Esophagus squamous epithelium (tissue), 5 donors: ENCODE results near the gene RANBP2. TPM values are rescaled to one million over a fixed set of nuclear protein-coding genes. Genes with fewer than 3 reads are reported as not detected.

Source experiments
- DNase-seq: peaks from one replicate; lab custom pipeline; 2025; lab: John Stamatoyannopoulos, UW
- H3K27ac ChIP-seq, 4 donors: fragments of 200-600 bp; sonication (generic); one replicate each; pipeline ENCODE4 v1.5.1; 2016 to 2019; ENCODE audit warnings: mild to moderate bottlenecking in 1 of 4
- H3K27me3 ChIP-seq, 4 donors: fragments of 200-600 bp; sonication (generic); 1 replicate in 3 of 4; 2 replicates in 1 of 4; pipeline versions ENCODE4 v1.5.1 to v1.6.0; 2017 to 2021; ENCODE audit warnings: antibody characterized with exemption in 1 of 4
- H3K36me3 ChIP-seq, 3 donors: fragments of 200-600 bp; sonication (generic); one replicate each; pipeline ENCODE4 v1.5.1; 2016 to 2019
- H3K4me1 ChIP-seq, 3 donors: fragments of 200-600 bp; sonication (generic); one replicate each; pipeline ENCODE4 v1.5.1; 2017 to 2019
- H3K4me3 ChIP-seq, 4 donors: fragments of 200-600 bp; sonication (generic); 1 replicate in 3 of 4; 2 replicates in 1 of 4; pipeline ENCODE4 v1.5.1; 2016 to 2019; ENCODE audit warnings: mild to moderate bottlenecking in 2 of 4, moderate library complexity in 1 of 4
- H3K9me3 ChIP-seq, 3 donors: fragments of 200-600 bp; sonication (generic); one replicate each; pipeline ENCODE4 v1.5.1; 2016 to 2019
- POLR2A ChIP-seq, 4 donors: fragments of 450-650 bp; IDR thresholded peaks; one replicate each; pipeline ENCODE4 v1.6.1; 2017; ENCODE audit warnings: antibody characterized with exemption in 4 of 4, mild to moderate bottlenecking in 4 of 4, moderate library complexity in 3 of 4
- WGBS, 2 donors: methylation state at CpG; one replicate each; pipeline ENCODE4 v1.1.5; 2018; 5-methylcytosine and 5-hydroxymethylcytosine counted together
- intact Hi-C: fragments of 100-400 bp; cut with DNase I; formaldehyde crosslinking; loops from one replicate; pipeline ENCODE4 v1.15.0; 2022
- total RNA-seq, 4 donors: library from RNA; depleted of rRNA; stranded (reverse); fragments of >200 nt; gene quantifications; one replicate each; pipeline ENCODE4 v1.1.0, GENCODE V29; 2016
- TF ChIP-seq, protein P1 (sequence below), 6 experiments: fragments of 450-650 bp in 4 of 6; fragments of 200-600 bp in 2 of 6; sonication (generic) in 2 of 6; IDR thresholded peaks; one replicate each; pipeline ENCODE4 v1.5.1; 2016 to 2019; ENCODE audit warnings: antibody characterized with exemption in 6 of 6, mild to moderate bottlenecking in 4 of 6, moderate library complexity in 4 of 6
- donor health status: DM: yes; HTN: yes; CAD: no.

The RANBP2 gene
- total RNA-seq, 4 donors from 2014 or later = 36.8 to 69.6 (median 52.2) TPM

DNA sequence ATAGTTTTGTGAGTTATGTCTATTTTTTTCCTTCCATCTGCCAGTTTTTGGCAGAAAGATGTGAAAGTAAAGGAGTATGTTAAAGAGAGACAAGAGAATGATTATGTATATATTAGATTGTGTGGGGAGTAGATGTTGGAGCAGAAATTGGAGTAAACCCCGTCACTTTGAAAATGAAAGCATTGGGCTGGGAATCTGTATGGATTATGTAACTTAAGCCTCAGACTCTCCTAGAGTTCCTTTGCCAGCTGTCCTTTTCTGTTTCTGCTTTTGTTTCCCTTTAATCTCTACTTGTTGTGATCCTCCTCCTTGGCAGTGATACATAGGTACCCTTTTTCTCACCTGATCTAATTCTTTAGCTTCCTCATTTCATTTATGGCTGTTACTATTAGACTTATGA, 86.5 kb downstream of the RANBP2 start:
- no peak for TF ChIP-seq POLR2A (IDR thresholded peaks at IDR 0.05)
- TF ChIP-seq, protein P1, sequence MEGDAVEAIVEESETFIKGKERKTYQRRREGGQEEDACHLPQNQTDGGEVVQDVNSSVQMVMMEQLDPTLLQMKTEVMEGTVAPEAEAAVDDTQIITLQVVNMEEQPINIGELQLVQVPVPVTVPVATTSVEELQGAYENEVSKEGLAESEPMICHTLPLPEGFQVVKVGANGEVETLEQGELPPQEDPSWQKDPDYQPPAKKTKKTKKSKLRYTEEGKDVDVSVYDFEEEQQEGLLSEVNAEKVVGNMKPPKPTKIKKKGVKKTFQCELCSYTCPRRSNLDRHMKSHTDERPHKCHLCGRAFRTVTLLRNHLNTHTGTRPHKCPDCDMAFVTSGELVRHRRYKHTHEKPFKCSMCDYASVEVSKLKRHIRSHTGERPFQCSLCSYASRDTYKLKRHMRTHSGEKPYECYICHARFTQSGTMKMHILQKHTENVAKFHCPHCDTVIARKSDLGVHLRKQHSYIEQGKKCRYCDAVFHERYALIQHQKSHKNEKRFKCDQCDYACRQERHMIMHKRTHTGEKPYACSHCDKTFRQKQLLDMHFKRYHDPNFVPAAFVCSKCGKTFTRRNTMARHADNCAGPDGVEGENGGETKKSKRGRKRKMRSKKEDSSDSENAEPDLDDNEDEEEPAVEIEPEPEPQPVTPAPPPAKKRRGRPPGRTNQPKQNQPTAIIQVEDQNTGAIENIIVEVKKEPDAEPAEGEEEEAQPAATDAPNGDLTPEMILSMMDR (IDR thresholded peaks at IDR 0.05) = no peak
- Histone ChIP-seq H3K36me3 (peaks cover 0 to 27% (median 0%) of the 10 kb centered on the region in 3 donors), H3K4me3 (no peak overlapping the region), H3K4me1 (peaks cover 0 to 10% (median 0%) of the 10 kb centered on the region in 3 donors), H3K27me3 (no peaks in the 10 kb centered on the region), H3K27ac (peak overlapping the region in 1 of 4 donors; percentile 6), H3K9me3 (peaks cover 4 to 7% (median 7%) of the 10 kb centered on the region in 3 donors)
- intact Hi-C loops = no loop called here
- WGBS, 2 donors = 37 to 59% methylated on average over 1 of the region's 1 CpG
- no peak for DNase-seq

DNA sequence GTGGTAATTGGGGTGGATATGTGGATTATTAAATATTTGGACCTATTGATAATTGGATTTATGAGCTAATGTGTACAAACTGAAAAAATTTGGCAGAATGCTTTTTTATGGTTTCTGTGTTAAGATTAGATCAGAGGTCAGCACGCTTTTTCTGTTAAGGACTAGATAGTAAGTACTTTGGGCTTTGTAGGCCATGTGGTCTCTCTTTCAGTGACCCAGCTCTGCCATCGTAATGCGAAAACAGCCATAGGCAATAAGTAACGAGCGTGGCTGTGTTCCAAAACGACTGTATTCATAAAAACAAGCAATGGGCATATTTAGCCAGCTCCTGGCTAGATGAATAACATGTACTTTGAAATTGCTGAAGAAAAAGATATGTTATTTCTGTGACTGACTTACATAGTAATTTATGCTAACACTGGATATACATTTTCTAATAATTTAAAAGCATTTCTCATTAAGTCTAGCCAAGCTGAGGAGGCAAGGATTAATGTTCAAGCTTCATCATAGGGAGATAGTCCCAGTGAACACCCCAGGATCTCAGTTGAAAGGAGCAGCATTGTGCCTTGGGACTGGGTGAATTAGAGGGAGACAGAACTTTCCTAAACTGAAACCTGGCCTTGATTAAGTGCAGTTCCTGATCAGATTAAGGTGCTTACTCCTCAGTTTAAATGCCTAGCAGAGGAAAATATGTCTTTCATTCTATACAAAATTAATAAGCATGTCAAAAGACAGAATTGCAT, 87.3 kb downstream of the RANBP2 start:
- WGBS, 2 donors = 50 to 75% methylated on average over 6 of the region's 6 CpGs
- no peak for TF ChIP-seq POLR2A (IDR thresholded peaks at IDR 0.05)
- TF ChIP-seq, protein P1 (IDR thresholded peaks at IDR 0.05) = no peak
- peaks cover 4 to 7% (median 7%) of the 10 kb centered on the region in 3 donors for H3K9me3 ChIP-seq
- DNase-seq = no peak
- peaks cover 0 to 10% (median 0%) of the 10 kb centered on the region in 3 donors for H3K4me1 ChIP-seq
- H3K36me3 ChIP-seq = peaks cover 0 to 27% (median 0%) of the 10 kb centered on the region in 3 donors
- intact Hi-C loops = no loop called here
- no peak overlapping the region for H3K27ac ChIP-seq
- H3K27me3 ChIP-seq = no peaks in the 10 kb centered on the region
- H3K4me3 ChIP-seq = no peak overlapping the region

DNA sequence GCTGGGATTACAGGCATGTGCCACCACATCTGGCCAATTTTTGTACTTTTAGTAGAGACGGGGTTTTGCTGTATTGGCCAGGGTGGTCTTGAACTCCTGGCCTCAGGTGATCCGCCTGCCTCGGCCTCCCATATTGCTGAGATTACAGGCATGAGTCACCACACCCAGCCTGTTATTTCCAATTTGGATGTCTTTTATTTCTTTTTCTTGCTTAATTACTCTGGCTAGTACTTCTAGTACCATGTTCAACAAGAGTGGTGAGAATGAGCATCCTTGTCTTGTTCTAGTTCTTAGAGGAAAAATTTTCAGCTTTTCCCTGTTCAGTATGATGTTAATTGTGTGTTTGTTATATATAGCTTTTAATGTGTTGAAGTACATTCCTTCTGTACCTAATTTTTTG, 90.7 kb downstream of the RANBP2 start:
- Histone ChIP-seq H3K27ac (no peak overlapping the region), H3K36me3 (peaks cover 0 to 28% (median 0%) of the 10 kb centered on the region in 3 donors), H3K27me3 (no peaks in the 10 kb centered on the region), H3K4me1 (peaks cover 0 to 10% (median 0%) of the 10 kb centered on the region in 3 donors), H3K9me3 (peaks cover 4 to 7% (median 7%) of the 10 kb centered on the region in 3 donors), H3K4me3 (no peak overlapping the region)
- intact Hi-C loops = no loop called here
- 94 to 100% methylated on average over 3 of the region's 3 CpGs for WGBS, 2 donors
- TF ChIP-seq POLR2A (IDR thresholded peaks at IDR 0.05) = no peak
- TF ChIP-seq, protein P1 (IDR thresholded peaks at IDR 0.05) = no peak
- DNase-seq = no peak

DNA sequence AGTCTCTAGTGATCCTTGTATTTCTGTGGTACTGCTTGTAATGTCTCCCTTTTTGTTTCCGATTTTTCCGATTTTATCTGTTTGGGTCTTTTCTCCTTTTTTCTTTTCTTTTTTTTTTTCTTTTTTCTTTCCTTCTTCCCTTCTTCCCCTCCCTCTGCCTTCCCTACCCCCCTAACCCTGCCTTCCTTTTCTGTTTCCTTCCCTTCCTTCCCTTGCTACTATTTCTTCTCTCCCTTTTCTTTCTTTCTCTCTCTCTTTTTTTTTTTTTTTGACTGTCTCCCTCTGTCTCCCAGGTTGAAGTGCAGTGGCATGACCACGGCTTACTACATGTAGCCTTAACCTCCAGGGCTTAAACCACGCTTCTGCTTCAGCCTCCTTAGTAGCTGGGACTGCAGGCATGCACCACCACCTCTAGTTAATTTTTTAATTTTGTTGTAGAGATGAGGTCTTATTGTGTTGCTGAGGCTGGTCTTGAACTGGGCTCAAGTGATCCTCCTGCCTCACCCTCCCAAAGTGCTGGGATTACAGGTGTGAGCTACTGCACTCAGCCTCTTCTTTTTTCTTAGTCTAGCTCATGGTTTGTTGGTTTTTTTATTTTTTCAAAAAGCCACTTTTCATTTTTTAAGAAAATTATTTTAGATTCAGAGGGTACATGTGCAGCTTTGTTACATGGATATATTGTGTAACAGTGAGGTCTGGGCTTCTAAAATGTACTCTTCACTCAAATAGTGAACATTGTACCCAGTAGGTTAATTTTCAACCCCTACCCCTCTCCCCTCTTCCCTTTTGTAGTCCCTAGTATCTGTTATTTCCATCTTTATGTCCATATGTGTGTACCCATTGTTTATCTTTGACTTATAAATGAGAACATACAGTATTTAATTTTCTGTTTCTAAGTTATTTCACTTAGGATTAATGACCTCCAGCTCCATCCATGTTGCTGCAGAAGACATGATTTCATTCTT, 92.0 kb downstream of the RANBP2 start:
- Histone ChIP-seq H3K4me1 (peaks cover 0 to 2% (median 0%) of the 10 kb centered on the region in 3 donors), H3K4me3 (no peak overlapping the region), H3K9me3 (peaks cover 4 to 7% (median 7%) of the 10 kb centered on the region in 3 donors), H3K36me3 (peaks cover 0 to 37% (median 0%) of the 10 kb centered on the region in 3 donors), H3K27me3 (no peaks in the 10 kb centered on the region), H3K27ac (no peak overlapping the region)
- WGBS, 2 donors = 98 to 100% methylated on average over 3 to 4 of the region's 4 CpGs
- no peak for TF ChIP-seq POLR2A (IDR thresholded peaks at IDR 0.05)
- TF ChIP-seq, protein P1 (IDR thresholded peaks at IDR 0.05) = no peak
- intact Hi-C loops = no loop called here
- no peak for DNase-seq
